ENCODE data around the gene IRF9. TPM values are rescaled to one million over a fixed set of nuclear protein-coding genes. Genes with fewer than 3 reads are reported as not detected.

Gene IRF9
- total and polyA plus RNA-seq, 2 of the 13 experiments (the other 11 are each of a cell fraction or from before 2014, with no cell fraction given): 14.9 to 49.7 TPM

GRCh38 chr14:24186831-24187538 lies 25.9 kb downstream of the IRF9 start:
- Histone ChIP-seq H3K9ac (ENCODE audit: insufficient read depth, low read depth, low read length) (peak overlapping the region; percentile 84; the same call in 1 of the 2 replicates), H2AFZ (ENCODE audit: low read length) (no peak overlapping the region), H3K9me3 (ENCODE audit: low read length) (no peaks in the 10 kb centered on the region), H3K4me2 (ENCODE audit: low read depth, low read length) (peak overlapping the region; percentile 96), H3K79me2 (ENCODE audit: insufficient read depth, low read length) (peaks cover 16% of the 10 kb centered on the region), H3K27me3 (ENCODE audit: control insufficient read depth in 1 of 2, insufficient read depth in 2 of 2, low read length in 2 of 2) (no peaks in the 10 kb centered on the region), H3K4me3 (replicated peaks in 1 of 3; ENCODE audit: insufficient read depth in 1 of 3, low read depth in 2 of 3, low read length in 3 of 3) (peak overlapping the region in 2 of 3 experiments; percentile 77 to 92; a peak in 4 of 6 replicates), H3K4me1 (ENCODE audit: insufficient read depth, low read length) (peaks cover 28% of the 10 kb centered on the region), H4K20me1 (ENCODE audit: insufficient read depth, low read length) (no peaks in the 10 kb centered on the region), H3K27ac (ENCODE audit: extremely low read length, insufficient read depth, low read length) (no peak overlapping the region), H3K36me3 (replicated peaks in 1 of 2; ENCODE audit: control insufficient read depth in 1 of 2, insufficient read depth in 2 of 2, low read length in 2 of 2) (peaks cover 64 to 73% of the 10 kb centered on the region in 2 experiments)
- CTCF ChIA-PET (ENCODE audit: low intra/inter-chr PET ratio, low total read pairs): no interaction called here
- FAIRE-seq: no peak
- POLR2A ChIA-PET: interaction anchor here (0.8 to 6.4 kb wide), 9 partner anchors 9 to 112 kb away, joined by 4 to 65 read pairs (median 22); partner anchors contain the start of genes DCAF11, DHRS1, EMC9 and IRF9
- BruUV-seq (replicated peaks): no TSS peak
- DNase-seq (ENCODE audit: low spot score): no peak
- in situ Hi-C loops (cut with HindIII; ENCODE audit: extremely low pct_ligation_motif_present, low pct_unique_long_range_greater_than_20kb): no loop called here
- no peak for ATAC-seq
- intact Hi-C loops (cut with micrococcal nuclease; ENCODE audit: unreplicated experiment): no loop called here
- WGBS (ENCODE audit: low lambda C conversion rate): 93% methylated on average over 10 of the region's 10 CpGs
- TF ChIP-seq TMF1 (CRISPR knock-in tag; IDR thresholded peaks at IDR 0.05; ENCODE audit: low read depth) (no peak), TOPORS (CRISPR knock-in tag; IDR thresholded peaks at IDR 0.05) (no peak), RXRA (CRISPR knock-in tag; IDR thresholded peaks at IDR 0.05) (no peak), KAT8 (CRISPR knock-in tag; IDR thresholded peaks at IDR 0.05) (no peak), PCBP1 (IDR thresholded peaks at IDR 0.05; ENCODE audit: borderline replicate concordance, low read depth, low read length) (no peak), ZNF670 (CRISPR knock-in tag; IDR thresholded peaks at IDR 0.05; ENCODE audit: borderline replicate concordance) (no peak), ZNF773 (CRISPR knock-in tag; IDR thresholded peaks at IDR 0.05; ENCODE audit: borderline replicate concordance) (no peak), ZNF367 (CRISPR knock-in tag; IDR thresholded peaks at IDR 0.05; ENCODE audit: borderline replicate concordance) (no peak), NR2C2 (CRISPR knock-in tag; IDR thresholded peaks at IDR 0.05; ENCODE audit: borderline replicate concordance) (no peak), IRX3 (CRISPR knock-in tag; IDR thresholded peaks at IDR 0.05; ENCODE audit: borderline replicate concordance, low read depth) (no peak), ZBTB10 (CRISPR knock-in tag; IDR thresholded peaks at IDR 0.05; ENCODE audit: borderline replicate concordance) (no peak), FOXO1 (CRISPR knock-in tag; IDR thresholded peaks at IDR 0.05) (no peak), ZNF781 (CRISPR knock-in tag; IDR thresholded peaks at IDR 0.05; ENCODE audit: borderline replicate concordance, not compliant biosample characterization) (no peak), ZBTB26 (CRISPR knock-in tag; IDR thresholded peaks at IDR 0.05; ENCODE audit: borderline replicate concordance) (0 out of 2 replicates have a peak, but pooled peaks have one; percentile 34), ZNF30 (CRISPR knock-in tag; IDR thresholded peaks at IDR 0.05) (no peak), MIER3 (CRISPR knock-in tag; IDR thresholded peaks at IDR 0.05; ENCODE audit: borderline replicate concordance) (no peak), IKZF1 (IDR thresholded peaks at IDR 0.05) (no peak), ZFP36L2 (CRISPR knock-in tag; IDR thresholded peaks at IDR 0.05) (no peak), HBP1 (CRISPR knock-in tag; IDR thresholded peaks at IDR 0.05; ENCODE audit: low read depth) (no peak)

Measured in HepG2 (cell line).